Upper lobe of left lung (tissue), 4 donors: ENCODE results near the gene LRP1.

ENCODE experiments used
- EP300 ChIP-seq, 4 donors: sonication (generic); formaldehyde crosslinking; IDR thresholded peaks; one replicate each; pipeline ENCODE4 v1.5.1; 2017; ENCODE audit warnings: antibody characterized with exemption in 4 of 4, control low read depth in 2 of 4
- POLR2A ChIP-seq, 4 donors: fragments of 450-650 bp; IDR thresholded peaks; one replicate each; pipeline ENCODE4 v1.5.1; 2016 to 2017; ENCODE audit warnings: antibody characterized with exemption in 4 of 4, mild to moderate bottlenecking in 2 of 4
- POLR2AphosphoS5 ChIP-seq, 2 donors: sonication (generic); formaldehyde crosslinking; IDR thresholded peaks; one replicate each; pipeline ENCODE4 v1.5.1; 2017; ENCODE audit warnings: antibody characterized with exemption in 2 of 2
- TF ChIP-seq, protein P1 (sequence below), 6 experiments: fragments of 450-650 bp in 4 of 6; fragments of 200-600 bp in 2 of 6; sonication (generic) in 2 of 6; IDR thresholded peaks; one replicate each; pipeline ENCODE4 v1.5.1; 2016 to 2019; ENCODE audit warnings: antibody characterized with exemption in 6 of 6

DNA sequence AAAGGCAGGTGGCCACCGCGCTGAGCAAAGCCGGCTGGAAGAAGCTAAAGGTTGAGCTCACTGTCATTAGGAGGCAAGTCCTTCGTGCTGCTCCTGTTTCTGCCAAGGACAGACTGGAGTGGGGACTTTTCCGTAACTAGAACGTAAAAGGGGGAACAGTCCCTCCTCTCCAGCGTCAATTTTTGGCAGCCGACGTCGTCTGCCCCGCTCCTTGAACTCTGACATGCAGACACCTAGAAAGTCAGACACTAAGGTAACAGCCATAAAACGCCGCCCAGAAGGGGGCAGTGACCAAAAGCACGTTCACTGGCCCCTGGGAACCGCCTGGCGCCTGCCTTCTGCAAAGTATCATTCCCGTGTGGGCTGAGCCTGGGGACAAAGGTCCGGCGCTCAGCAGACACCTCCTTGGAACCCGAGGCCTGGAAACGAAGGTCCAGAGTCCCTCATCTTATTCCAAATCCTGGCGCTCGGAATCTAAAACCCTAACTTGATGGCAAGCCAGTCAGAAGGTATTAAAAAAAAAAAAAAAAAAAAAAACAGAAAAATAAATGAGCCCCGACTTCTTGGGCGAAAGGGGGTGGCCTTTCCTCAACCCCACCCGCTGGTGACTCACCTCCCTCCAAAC, 1.1 kb upstream of the LRP1 start:
- peak in 1 of 4 donors; percentile 44 for TF ChIP-seq POLR2A (IDR thresholded peaks at IDR 0.05)
- TF ChIP-seq, protein P1, sequence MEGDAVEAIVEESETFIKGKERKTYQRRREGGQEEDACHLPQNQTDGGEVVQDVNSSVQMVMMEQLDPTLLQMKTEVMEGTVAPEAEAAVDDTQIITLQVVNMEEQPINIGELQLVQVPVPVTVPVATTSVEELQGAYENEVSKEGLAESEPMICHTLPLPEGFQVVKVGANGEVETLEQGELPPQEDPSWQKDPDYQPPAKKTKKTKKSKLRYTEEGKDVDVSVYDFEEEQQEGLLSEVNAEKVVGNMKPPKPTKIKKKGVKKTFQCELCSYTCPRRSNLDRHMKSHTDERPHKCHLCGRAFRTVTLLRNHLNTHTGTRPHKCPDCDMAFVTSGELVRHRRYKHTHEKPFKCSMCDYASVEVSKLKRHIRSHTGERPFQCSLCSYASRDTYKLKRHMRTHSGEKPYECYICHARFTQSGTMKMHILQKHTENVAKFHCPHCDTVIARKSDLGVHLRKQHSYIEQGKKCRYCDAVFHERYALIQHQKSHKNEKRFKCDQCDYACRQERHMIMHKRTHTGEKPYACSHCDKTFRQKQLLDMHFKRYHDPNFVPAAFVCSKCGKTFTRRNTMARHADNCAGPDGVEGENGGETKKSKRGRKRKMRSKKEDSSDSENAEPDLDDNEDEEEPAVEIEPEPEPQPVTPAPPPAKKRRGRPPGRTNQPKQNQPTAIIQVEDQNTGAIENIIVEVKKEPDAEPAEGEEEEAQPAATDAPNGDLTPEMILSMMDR (IDR thresholded peaks at IDR 0.05) = peak in 4 of 6 experiments; percentile 20 to 50 (median 29)
- TF ChIP-seq POLR2AphosphoS5 (IDR thresholded peaks at IDR 0.05) = peak in 1 of 2 donors; percentile 61
- TF ChIP-seq EP300 (IDR thresholded peaks at IDR 0.05) = peak in 1 of 4 donors; percentile 43
